Endothelial cell of umbilical vein (primary cell): ENCODE data around the gene LGALS3. TPM values are rescaled to one million over a fixed set of nuclear protein-coding genes. Genes with fewer than 3 reads are reported as not detected.

Experiments
- BruUV-seq: library from RNA; stranded (reverse); fragments of 400-500 nt; replicated peaks from 2 replicates; lab custom pipeline; 2021; lab: Mats Ljungman, UMichigan
- CTCF ChIA-PET: fragments of 300-600, 350-600 bp; sonication (Branson Sonifier 250); formaldehyde crosslinking; loops from one replicate; lab custom pipeline; 2021; ENCODE audit warnings: antibody characterized with exemption, inconsistent platforms; lab: Charles Lee
- POLR2A ChIA-PET: fragments of 300-600, 350-600 bp; sonication (Branson Sonifier 250); formaldehyde crosslinking; loops from one replicate; lab custom pipeline; 2021; ENCODE audit warnings: antibody characterized with exemption, inconsistent platforms; lab: Charles Lee
- DNase-seq: peaks from one replicate; pipeline ENCODE4 v3.0.0-alpha.2; 2011; ENCODE audit warnings: low read depth, low spot score
- FAIRE-seq: peaks from 2 replicates; lab custom pipeline; 2011; peaks lifted over from hg19 to GRCh38; lab: Jason Lieb, UNC
- H2AFZ ChIP-seq: 2 replicates; pipeline ENCODE4 v1.6.0; 2012; ENCODE audit warnings: low read depth, low read length, control low read depth, inconsistent platforms
- H3K27ac ChIP-seq: 2 replicates; pipeline ENCODE4 v1.5.1; 2011; ENCODE audit warnings: low read depth, mild to moderate bottlenecking, control low read depth, low read length, moderate library complexity; ENCODE audit not compliant: insufficient read depth
- H3K27me3 ChIP-seq, 2 experiments: 2 replicates each; pipeline versions ENCODE4 v1.6.0 to v1.6.1; 2011; ENCODE audit warnings: low read length in 2 of 2, mixed read lengths in 1 of 2; ENCODE audit not compliant: control insufficient read depth in 2 of 2, insufficient read depth in 2 of 2
- H3K36me3 ChIP-seq, 2 experiments: 2 replicates in 1 of 2; 3 replicates in 1 of 2; pipeline ENCODE4 v1.5.1; 2011; ENCODE audit warnings: low read length in 2 of 2, mild to moderate bottlenecking in 1 of 2, moderate library complexity in 1 of 2; ENCODE audit not compliant: control insufficient read depth in 2 of 2, insufficient read depth in 2 of 2; ENCODE audit errors: extremely low read depth in 1 of 2
- H3K4me1 ChIP-seq: 3 replicates; pipeline ENCODE4 v1.5.1; 2011; ENCODE audit warnings: mild to moderate bottlenecking, low read length; ENCODE audit not compliant: control insufficient read depth, insufficient read depth; ENCODE audit errors: extremely low read depth
- H3K4me2 ChIP-seq: 2 replicates; pipeline ENCODE4 v1.6.1; 2011; ENCODE audit warnings: low read length, control low read depth, mixed read lengths; ENCODE audit not compliant: insufficient read depth
- H3K4me3 ChIP-seq, 3 experiments: fragments of 200-600 bp in 1 of 3; sonication (generic), shearing (Covaris generic) in 1 of 3; replicated peaks in 1 of 3; 2 replicates each; pipeline ENCODE4 v1.5.1; 2011 to 2016; ENCODE audit warnings: control low read depth in 3 of 3, low read length in 3 of 3, mild to moderate bottlenecking in 2 of 3, inconsistent platforms in 1 of 3, low read depth in 1 of 3, moderate library complexity in 1 of 3; ENCODE audit not compliant: insufficient read depth in 1 of 3
- H3K79me2 ChIP-seq: 2 replicates; pipeline ENCODE4 v1.6.0; 2012; ENCODE audit warnings: low read length, inconsistent platforms; ENCODE audit not compliant: control insufficient read depth, insufficient read depth
- H3K9ac ChIP-seq: replicated peaks from 2 replicates; pipeline ENCODE3; 2011; ENCODE audit warnings: low read length, control low read depth; ENCODE audit not compliant: insufficient read depth; ENCODE audit errors: extremely low read depth
- H3K9me1 ChIP-seq: replicated peaks from 3 replicates; pipeline ENCODE4 v1.6.0; 2011; ENCODE audit warnings: mild to moderate bottlenecking, low read length; ENCODE audit not compliant: control insufficient read depth, insufficient read depth; ENCODE audit errors: extremely low read depth
- H3K9me3 ChIP-seq: replicated peaks from 2 replicates; pipeline ENCODE4 v1.5.1; 2012; ENCODE audit warnings: low read length, inconsistent platforms; ENCODE audit not compliant: control insufficient read depth, insufficient read depth
- H4K20me1 ChIP-seq: replicated peaks from 2 replicates; pipeline ENCODE3; 2011; ENCODE audit warnings: mild to moderate bottlenecking, low read length; ENCODE audit not compliant: control insufficient read depth, insufficient read depth; ENCODE audit errors: extremely low read depth
- EZH2 ChIP-seq: IDR thresholded peaks from 2 replicates; pipeline ENCODE4 v1.6.1; 2012; ENCODE audit warnings: borderline replicate concordance, low read depth, mild to moderate bottlenecking, moderate library complexity, low read length, inconsistent platforms; ENCODE audit not compliant: severe bottlenecking
- FOS ChIP-seq: IDR thresholded peaks from 2 replicates; pipeline ENCODE4 v1.6.1; 2011; ENCODE audit warnings: mild to moderate bottlenecking, low read length, moderate library complexity, borderline replicate concordance; ENCODE audit not compliant: insufficient read depth
- GATA2 ChIP-seq: IDR thresholded peaks from 2 replicates; pipeline ENCODE4 v1.7.0; 2011; ENCODE audit warnings: low read depth, mild to moderate bottlenecking, moderate library complexity, mixed read lengths, low read length; ENCODE audit not compliant: insufficient read length, insufficient read depth
- JUN ChIP-seq: IDR thresholded peaks from 2 replicates; pipeline ENCODE4 v1.6.1; 2011; ENCODE audit warnings: borderline replicate concordance, low read depth; ENCODE audit not compliant: insufficient read length, insufficient read depth
- MYC ChIP-seq: IDR thresholded peaks from one replicate; pipeline ENCODE4 v1.6.1; 2011; ENCODE audit warnings: mild to moderate bottlenecking, low read depth, low read length
- POLR2A ChIP-seq: IDR thresholded peaks from 2 replicates; pipeline ENCODE4 v1.6.1; 2012; ENCODE audit warnings: low read depth, mild to moderate bottlenecking, control low read depth, low read length
- POLR2AphosphoS5 ChIP-seq: IDR thresholded peaks from 2 replicates; pipeline ENCODE4 v1.6.1; 2012; ENCODE audit warnings: low read depth, mild to moderate bottlenecking, control low read depth, low read length, moderate library complexity; ENCODE audit not compliant: insufficient read depth
- dilution Hi-C: fragments of 300-500 bp; cut with MboI; formaldehyde crosslinking; loops from one replicate; pipeline ENCODE4 v1.15.0; 2019; ENCODE audit warnings: low sequenced_read_pairs; ENCODE audit not compliant: extremely low pct_ligation_motif_present
- intact Hi-C: fragments of 100-400 bp; cut with micrococcal nuclease; formaldehyde crosslinking; loops from one replicate; pipeline ENCODE4 v1.10.0; 2022
- polyA plus RNA-seq, 4 experiments: library from polyadenylated mRNA; depleted of rRNA in 3 of 4; stranded (reverse) in 3 of 4; unstranded in 1 of 4; fragments of >200 nt; gene quantifications; 2 replicates each; pipeline versions ENCODE4 v1.2.1 to v1.2.3, GENCODE V29; 2011 to 2012; ENCODE audit warnings: missing spikeins in 1 of 4
- total RNA-seq: library from RNA; stranded (reverse); gene quantifications from 2 replicates; pipeline ENCODE4 v1.2.3, GENCODE V29; 2021
- TF ChIP-seq, protein P1 (sequence below), 2 donors: IDR thresholded peaks; 1 replicate in 1 of 2; 2 replicates in 1 of 2; pipeline ENCODE4 v1.5.1; 2011; ENCODE audit warnings: low read length in 2 of 2, mild to moderate bottlenecking in 2 of 2, moderate library complexity in 2 of 2, control low read depth in 1 of 2, inconsistent platforms in 1 of 2, low read depth in 1 of 2; ENCODE audit not compliant: insufficient read depth in 1 of 2; ENCODE audit errors: extremely low read depth in 1 of 2
- TF ChIP-seq, protein P2 (sequence below): IDR thresholded peaks from 2 replicates; pipeline ENCODE4 v1.6.1; 2011; ENCODE audit not compliant: insufficient read depth, insufficient read length

LGALS3 gene
- total and polyA plus RNA-seq, 2 donors (not counting 3 experiments of a cell fraction or from before 2014, with no cell fraction given): 33.8 to 55.1 TPM

DNA sequence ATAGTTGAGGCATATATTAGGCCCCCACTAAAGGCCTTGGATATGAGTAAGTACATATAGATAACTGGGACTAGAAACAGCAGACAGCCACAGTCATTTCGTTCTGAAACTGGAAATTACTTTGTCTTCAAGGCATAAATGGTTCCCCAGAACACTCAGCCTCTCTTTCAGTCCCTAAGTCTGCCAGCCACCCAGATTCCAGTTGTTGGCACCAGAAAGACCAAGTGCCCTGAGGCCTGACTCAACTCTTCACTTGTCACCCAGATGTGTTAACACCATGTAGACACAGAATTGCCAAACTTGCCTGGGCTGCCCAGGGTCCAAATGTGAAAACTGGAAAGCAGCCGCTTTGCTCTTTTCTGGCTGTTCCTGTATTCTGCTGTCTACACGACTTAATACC lies 3.0 kb upstream of the LGALS3 start:
- no peak overlapping the region for H3K27ac ChIP-seq
- FAIRE-seq: no peak
- H3K4me2 ChIP-seq: no peak overlapping the region

More for the DNA sequence above, 3.0 kb upstream of the LGALS3 start:
- dilution Hi-C loops (no loop called here), intact Hi-C loops (no loop called here)
- DNase-seq: no peak
- H3K79me2 ChIP-seq: peaks cover 2% of the 10 kb centered on the region
- TF ChIP-seq, protein P1, sequence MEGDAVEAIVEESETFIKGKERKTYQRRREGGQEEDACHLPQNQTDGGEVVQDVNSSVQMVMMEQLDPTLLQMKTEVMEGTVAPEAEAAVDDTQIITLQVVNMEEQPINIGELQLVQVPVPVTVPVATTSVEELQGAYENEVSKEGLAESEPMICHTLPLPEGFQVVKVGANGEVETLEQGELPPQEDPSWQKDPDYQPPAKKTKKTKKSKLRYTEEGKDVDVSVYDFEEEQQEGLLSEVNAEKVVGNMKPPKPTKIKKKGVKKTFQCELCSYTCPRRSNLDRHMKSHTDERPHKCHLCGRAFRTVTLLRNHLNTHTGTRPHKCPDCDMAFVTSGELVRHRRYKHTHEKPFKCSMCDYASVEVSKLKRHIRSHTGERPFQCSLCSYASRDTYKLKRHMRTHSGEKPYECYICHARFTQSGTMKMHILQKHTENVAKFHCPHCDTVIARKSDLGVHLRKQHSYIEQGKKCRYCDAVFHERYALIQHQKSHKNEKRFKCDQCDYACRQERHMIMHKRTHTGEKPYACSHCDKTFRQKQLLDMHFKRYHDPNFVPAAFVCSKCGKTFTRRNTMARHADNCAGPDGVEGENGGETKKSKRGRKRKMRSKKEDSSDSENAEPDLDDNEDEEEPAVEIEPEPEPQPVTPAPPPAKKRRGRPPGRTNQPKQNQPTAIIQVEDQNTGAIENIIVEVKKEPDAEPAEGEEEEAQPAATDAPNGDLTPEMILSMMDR (IDR thresholded peaks at IDR 0.05; ENCODE audit: extremely low read depth in 1 of 2, insufficient read depth in 1 of 2, low read depth in 1 of 2, low read length in 2 of 2): no peak
- TF ChIP-seq MYC (no peak), FOS (no peak), JUN (no peak), GATA2 (no peak), POLR2AphosphoS5 (no peak), POLR2A (no peak), EZH2 (no peak)
- TF ChIP-seq, protein P2, sequence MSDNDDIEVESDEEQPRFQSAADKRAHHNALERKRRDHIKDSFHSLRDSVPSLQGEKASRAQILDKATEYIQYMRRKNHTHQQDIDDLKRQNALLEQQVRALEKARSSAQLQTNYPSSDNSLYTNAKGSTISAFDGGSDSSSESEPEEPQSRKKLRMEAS: no peak
- H3K27me3 ChIP-seq: no peaks in the 10 kb centered on the region
- no peak overlapping the region for H3K9ac ChIP-seq
- no peaks in the 10 kb centered on the region for H3K9me1 ChIP-seq
- BruUV-seq: no TSS peak
- no peaks in the 10 kb centered on the region for H3K9me3 ChIP-seq
- no peak overlapping the region for H3K4me3 ChIP-seq
- H2AFZ ChIP-seq: no peak overlapping the region
- H4K20me1 ChIP-seq: no peaks in the 10 kb centered on the region
- no peaks in the 10 kb centered on the region for H3K36me3 ChIP-seq
- CTCF ChIA-PET: no interaction called here
- POLR2A ChIA-PET: no interaction called here
- peaks cover 3% of the 10 kb centered on the region for H3K4me1 ChIP-seq
